Measurements from ENCODE around the gene CHST7.

CHST7 gene

GRCh38 chrX:46573892-46574773, 568 bp downstream of the CHST7 start:
- DNase-seq, result peak in 14 of 56 donors; percentile 0 to 37 (median 14)

GRCh38 chrX:46574774-46575381, 1.3 kb downstream of the CHST7 start:
- DNase-seq, result peak in 1 of 56 donors; percentile 1

GRCh38 chrX:46575586-46575985, 2.0 kb downstream of the CHST7 start:
- no peak for DNase-seq

GRCh38 chrX:46575991-46576392, 2.4 kb downstream of the CHST7 start:
- DNase-seq, result peak in 13 of 56 donors; percentile 1 to 29 (median 3)

- no peak for DNase-seq
These were observed 2.9 kb downstream of the CHST7 start for GRCh38 chrX:46576458-46576857.

GRCh38 chrX:46577221-46578005, 3.8 kb downstream of the CHST7 start:
- no peak for DNase-seq

GRCh38 chrX:46579250-46579649, 5.7 kb downstream of the CHST7 start:
- DNase-seq, result no peak

GRCh38 chrX:46580613-46581012, 7.0 kb downstream of the CHST7 start:
- no peak for DNase-seq

- no peak for DNase-seq
These were observed 8.8 kb downstream of the CHST7 start for GRCh38 chrX:46582325-46582724.

- DNase-seq, result peak in 2 of 56 donors; percentile 3 to 9
These were observed 9.4 kb downstream of the CHST7 start for GRCh38 chrX:46582966-46583365.

- DNase-seq, result peak in 1 of 56 donors; percentile 6
These were observed 11.2 kb downstream of the CHST7 start for GRCh38 chrX:46584736-46585135.

GRCh38 chrX:46587158-46587557, 13.6 kb downstream of the CHST7 start:
- DNase-seq, result no peak

GRCh38 chrX:46587753-46588171, 14.2 kb downstream of the CHST7 start:
- DNase-seq, result no peak

- peak in 16 of 56 donors; percentile 0 to 27 (median 8) for DNase-seq
These were observed 14.7 kb downstream of the CHST7 start for GRCh38 chrX:46588263-46588662.

GRCh38 chrX:46589977-46590723, 16.6 kb downstream of the CHST7 start:
- no peak for DNase-seq

GRCh38 chrX:46595084-46595483, 21.5 kb downstream of the CHST7 start:
- DNase-seq, result no peak

- DNase-seq, result no peak
These were observed 23.6 kb downstream of the CHST7 start for GRCh38 chrX:46597208-46597607.

- peak in 1 of 56 donors; percentile 1 for DNase-seq
These were observed 24.2 kb downstream of the CHST7 start for GRCh38 chrX:46597771-46598170.

- DNase-seq, result no peak
These were observed 25.5 kb downstream of the CHST7 start for GRCh38 chrX:46599051-46599560.

- no peak for DNase-seq
These were observed 27.7 kb downstream of the CHST7 start for GRCh38 chrX:46601283-46601682.

Data from amygdala (tissue), 56 donors.